ENCODE measurements around the gene CRKL.

DNA sequence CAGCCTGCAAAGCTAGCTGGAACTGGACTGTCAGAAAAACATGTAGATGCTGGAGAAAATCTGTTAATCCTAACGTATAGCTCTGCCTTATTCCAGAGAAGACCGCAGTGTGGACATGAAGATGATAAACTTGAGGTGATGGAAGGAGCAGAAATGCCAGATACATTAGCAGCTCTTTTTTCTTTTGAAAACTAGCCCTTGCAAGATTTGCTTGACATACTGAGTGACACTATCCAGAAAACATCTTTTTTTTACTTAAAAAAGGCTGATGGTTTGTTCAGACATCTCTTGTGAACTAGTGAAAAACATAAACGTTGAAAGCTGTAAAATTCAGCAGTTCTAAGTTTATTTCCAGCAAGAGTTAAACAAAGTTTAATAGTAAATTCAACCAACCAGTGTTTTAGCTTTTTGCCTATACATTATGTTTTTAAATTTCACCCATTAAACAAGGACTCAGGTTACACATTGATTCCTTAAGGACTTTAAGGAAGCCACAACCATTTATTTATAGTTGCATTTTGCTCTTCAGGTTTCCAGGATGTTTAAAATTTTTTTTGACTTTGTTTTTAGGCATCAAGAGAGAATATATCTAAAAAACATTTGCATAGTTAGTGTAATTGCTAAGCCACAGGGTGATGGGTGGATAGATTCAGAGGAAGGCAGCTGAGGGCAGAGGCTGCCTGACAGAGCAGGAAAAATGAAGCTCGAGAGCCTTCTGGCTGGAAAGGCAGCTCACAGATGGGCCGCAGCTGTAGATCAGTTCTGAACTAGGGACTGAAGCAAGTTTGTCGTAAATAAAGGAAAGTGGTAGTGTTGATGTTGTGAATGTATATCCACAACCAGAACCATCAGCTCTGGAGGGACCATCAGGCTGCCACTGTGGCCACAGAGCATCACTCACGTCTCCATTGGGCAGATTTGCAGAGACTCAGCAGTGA lies 48.9 kb upstream of the CRKL start:
- no peak for TF ChIP-seq POLR2A (IDR thresholded peaks at IDR 0.05)
- no peak for TF ChIP-seq CTCF (IDR thresholded peaks at IDR 0.05)

Data from esophagus squamous epithelium (tissue), 4 donors.